ENCODE measurements around the gene WDR59. TPM values are rescaled to one million over a fixed set of nuclear protein-coding genes. Genes with fewer than 3 reads are reported as not detected.
A peak's percentile ranks its signal among the peaks of the same experiment; 100 is the strongest.
"Not testable (repeated sequence)": the region's sequence is repeated elsewhere in the genome, so short reads cannot be mapped to it uniquely, and the experiment has no call there.

The WDR59 gene
- total and polyA plus RNA-seq, 3 donors from 2014 or later, result 47.6 to 73.8 (median 55.0) TPM

DNA sequence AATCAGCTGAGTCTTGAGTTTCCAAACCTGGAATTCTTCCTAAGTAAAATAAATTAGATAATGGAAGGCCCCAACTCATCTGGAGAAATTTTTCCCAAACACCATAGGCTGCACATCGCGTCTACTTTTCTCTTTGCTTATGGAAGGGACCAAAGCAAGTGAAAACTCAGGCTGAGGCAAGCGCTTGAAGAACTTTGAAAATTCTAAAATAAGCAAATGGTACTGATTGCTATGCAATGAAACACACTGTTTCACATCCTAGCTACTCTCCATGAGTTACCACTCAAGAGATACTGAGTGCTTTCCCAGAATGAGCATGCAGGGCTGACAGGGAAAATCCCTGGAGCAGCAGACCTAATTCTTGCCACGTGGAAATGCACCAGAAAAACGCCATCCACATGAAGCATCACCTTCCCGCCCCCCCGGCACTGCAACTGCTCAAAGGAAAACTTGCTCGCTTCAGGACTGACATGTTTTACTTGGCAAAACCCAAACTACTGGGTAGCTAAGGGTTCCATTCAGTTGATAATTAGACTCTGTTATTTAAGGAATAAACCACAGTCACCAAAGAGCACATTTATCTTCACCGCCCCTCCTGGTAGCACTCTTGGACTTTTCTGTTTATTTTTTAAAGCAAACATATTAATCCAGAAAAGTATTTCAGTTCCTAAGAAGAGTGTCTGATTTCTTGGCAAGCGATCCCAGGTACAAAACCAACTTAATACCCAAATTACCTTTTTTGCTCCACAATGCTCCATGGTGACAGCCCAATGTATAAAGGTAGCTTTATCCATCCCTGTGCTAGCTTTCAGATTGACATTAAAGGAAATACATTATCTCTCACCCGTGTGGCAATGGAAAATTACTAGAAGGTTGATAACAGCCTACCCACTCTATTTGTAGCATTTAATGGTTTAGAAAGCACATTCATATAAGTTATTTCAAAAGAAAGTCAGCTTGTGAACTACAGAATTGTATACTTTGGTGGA lies 62.5 kb downstream of the WDR59 start:
- no peaks in the 10 kb centered on the region for H3K9me3 ChIP-seq
- H3K27me3 ChIP-seq, result no peaks in the 10 kb centered on the region
- no peak overlapping the region for H3K4me3 ChIP-seq
- 83 to 90% methylated on average over 11 of the region's 11 CpGs for WGBS, 2 donors
- intact Hi-C loops (cut with DNase I; ENCODE audit: low total_unique reads), result no loop called here
- no peaks in the 10 kb centered on the region for H3K4me1 ChIP-seq
- H3K36me3 ChIP-seq (ENCODE audit: low read depth, missing control alignments), result no peaks in the 10 kb centered on the region
- no peak for TF ChIP-seq POLR2A (IDR thresholded peaks at IDR 0.05)
- TF ChIP-seq, protein P1, sequence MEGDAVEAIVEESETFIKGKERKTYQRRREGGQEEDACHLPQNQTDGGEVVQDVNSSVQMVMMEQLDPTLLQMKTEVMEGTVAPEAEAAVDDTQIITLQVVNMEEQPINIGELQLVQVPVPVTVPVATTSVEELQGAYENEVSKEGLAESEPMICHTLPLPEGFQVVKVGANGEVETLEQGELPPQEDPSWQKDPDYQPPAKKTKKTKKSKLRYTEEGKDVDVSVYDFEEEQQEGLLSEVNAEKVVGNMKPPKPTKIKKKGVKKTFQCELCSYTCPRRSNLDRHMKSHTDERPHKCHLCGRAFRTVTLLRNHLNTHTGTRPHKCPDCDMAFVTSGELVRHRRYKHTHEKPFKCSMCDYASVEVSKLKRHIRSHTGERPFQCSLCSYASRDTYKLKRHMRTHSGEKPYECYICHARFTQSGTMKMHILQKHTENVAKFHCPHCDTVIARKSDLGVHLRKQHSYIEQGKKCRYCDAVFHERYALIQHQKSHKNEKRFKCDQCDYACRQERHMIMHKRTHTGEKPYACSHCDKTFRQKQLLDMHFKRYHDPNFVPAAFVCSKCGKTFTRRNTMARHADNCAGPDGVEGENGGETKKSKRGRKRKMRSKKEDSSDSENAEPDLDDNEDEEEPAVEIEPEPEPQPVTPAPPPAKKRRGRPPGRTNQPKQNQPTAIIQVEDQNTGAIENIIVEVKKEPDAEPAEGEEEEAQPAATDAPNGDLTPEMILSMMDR (IDR thresholded peaks at IDR 0.05), result no peak
- no peak overlapping the region for H3K27ac ChIP-seq
- DNase-seq, result no peak

DNA sequence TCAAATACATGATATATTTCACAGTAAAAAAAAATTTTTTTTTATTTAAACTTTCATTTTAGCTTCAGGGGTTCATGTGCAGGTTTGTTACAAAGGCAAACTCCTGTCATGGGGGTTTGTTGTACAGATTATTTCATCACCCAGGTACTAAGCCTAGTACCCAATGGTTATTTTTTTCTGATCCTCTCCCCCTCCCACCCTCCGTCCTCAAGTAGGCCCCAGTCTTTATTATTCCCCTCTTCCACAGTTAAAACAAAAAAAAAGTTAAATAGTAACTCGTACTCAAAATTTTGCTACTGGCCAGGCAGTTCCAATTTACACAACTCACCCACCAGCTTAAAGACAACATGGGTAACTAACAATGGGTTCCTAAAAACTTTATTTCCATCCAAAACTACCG lies 63.9 kb downstream of the WDR59 start:
- H3K27me3 ChIP-seq, result no peaks in the 10 kb centered on the region
- H3K36me3 ChIP-seq (ENCODE audit: low read depth, missing control alignments), result no peaks in the 10 kb centered on the region
- no peak overlapping the region for H3K4me3 ChIP-seq
- 88 to 91% methylated on average over 3 of the region's 3 CpGs for WGBS, 2 donors
- no peaks in the 10 kb centered on the region for H3K4me1 ChIP-seq
- intact Hi-C loops (cut with DNase I; ENCODE audit: low total_unique reads), result no loop called here
- TF ChIP-seq, protein P1 (IDR thresholded peaks at IDR 0.05), result no peak
- no peak for TF ChIP-seq POLR2A (IDR thresholded peaks at IDR 0.05)
- H3K27ac ChIP-seq, result no peak overlapping the region
- DNase-seq, result no peak
- no peaks in the 10 kb centered on the region for H3K9me3 ChIP-seq

DNA sequence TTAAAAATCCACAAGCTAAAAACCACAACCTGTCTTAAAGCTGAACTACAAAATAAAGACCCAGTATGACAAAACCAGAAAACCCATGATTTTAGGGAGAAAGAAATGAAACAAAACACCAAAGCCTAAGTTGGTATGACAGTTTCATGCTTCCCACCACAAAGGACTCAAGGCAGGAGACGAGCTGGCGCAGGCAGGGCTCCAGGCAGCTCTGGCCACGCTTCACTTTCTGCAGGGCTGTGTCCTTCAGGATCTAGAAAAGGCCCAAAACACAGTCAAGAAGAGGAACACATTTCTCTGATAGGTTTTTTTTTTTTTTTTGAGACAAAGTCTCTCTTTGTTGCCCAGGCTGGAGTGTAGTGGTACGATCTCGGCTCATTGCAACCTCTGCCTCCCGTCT lies 75.3 kb downstream of the WDR59 start:
- 93 to 98% methylated on average over 6 of the region's 6 CpGs for WGBS, 2 donors
- DNase-seq, result peak; percentile 16
- Histone ChIP-seq H3K9me3 (no peaks in the 10 kb centered on the region), H3K4me3 (no peak overlapping the region), H3K36me3 (ENCODE audit: low read depth, missing control alignments) (no peaks in the 10 kb centered on the region), H3K27ac (no peak overlapping the region), H3K4me1 (no peaks in the 10 kb centered on the region), H3K27me3 (no peaks in the 10 kb centered on the region)
- TF ChIP-seq POLR2A (IDR thresholded peaks at IDR 0.05), result no peak
- TF ChIP-seq, protein P1 (IDR thresholded peaks at IDR 0.05), result no peak
- intact Hi-C loops (cut with DNase I; ENCODE audit: low total_unique reads), result no loop called here

DNA sequence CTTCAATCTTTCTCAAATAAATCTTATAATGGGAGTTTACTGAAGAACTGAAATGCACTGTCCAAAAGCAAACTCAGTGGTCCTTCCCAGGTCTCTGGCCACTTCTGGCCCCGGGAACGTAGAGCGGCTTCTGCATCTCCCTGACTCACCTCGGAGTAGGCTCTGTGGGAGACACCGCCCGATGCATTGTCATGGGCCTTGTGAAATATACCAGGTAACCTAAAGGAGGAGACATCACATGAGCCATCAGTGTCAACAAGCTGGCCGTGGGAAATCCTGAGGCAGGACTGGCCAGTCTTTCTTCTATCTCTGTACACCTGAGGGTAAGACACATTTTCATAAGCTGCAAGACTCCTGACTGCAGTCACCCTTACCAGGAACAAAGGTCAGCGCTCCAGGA lies 76.2 kb downstream of the WDR59 start:
- DNase-seq; intact Hi-C loops (cut with DNase I; ENCODE audit: low total_unique reads); H3K36me3 ChIP-seq (ENCODE audit: low read depth, missing control alignments); H3K27me3 ChIP-seq; H3K4me3 ChIP-seq; H3K9me3 ChIP-seq; H3K4me1 ChIP-seq; H3K27ac ChIP-seq: not testable (repeated sequence)
- WGBS, 2 donors, result 89 to 97% methylated on average over 7 to 8 of the region's 8 CpGs

DNA sequence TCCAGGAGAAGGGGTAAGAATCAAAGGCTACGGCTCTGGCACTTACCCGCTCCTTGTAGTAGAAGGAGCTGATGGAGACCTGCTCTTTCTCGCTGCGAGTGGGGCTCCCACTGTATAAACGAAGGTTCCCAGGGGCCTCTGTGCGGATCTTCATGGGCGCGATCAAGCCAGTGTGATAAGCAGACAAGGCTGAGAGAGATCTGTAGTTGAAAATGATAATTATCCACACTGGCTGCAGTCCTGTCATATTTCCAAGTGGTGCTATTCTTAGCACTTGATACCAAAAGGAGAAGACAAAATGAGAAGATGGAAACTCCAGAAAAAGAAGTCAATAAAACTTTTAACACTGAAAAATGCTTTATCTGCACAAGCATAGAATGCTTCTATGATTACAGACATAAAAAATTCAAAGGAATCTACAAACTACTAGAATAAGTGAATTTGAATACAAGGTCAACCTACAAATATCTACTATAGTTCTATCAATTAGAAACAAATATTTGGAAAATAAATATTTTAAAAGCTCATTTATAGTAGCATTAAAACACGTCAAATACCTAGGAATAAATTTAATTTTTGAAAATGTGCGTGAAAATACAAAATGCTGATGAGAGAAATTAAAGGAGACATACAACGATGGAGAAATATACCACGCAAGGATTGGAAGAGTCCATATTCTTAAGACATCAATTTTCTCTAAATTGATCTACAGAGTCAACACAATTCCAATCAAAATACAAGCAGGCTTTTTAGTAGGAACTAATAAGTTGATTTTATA lies 80.8 kb downstream of the WDR59 start:
- Histone ChIP-seq H3K4me1 (no peaks in the 10 kb centered on the region), H3K36me3 (ENCODE audit: low read depth, missing control alignments) (no peaks in the 10 kb centered on the region), H3K4me3 (no peak overlapping the region), H3K9me3 (no peaks in the 10 kb centered on the region), H3K27me3 (no peaks in the 10 kb centered on the region), H3K27ac (no peak overlapping the region)
- no peak for TF ChIP-seq POLR2A (IDR thresholded peaks at IDR 0.05)
- TF ChIP-seq, protein P1 (IDR thresholded peaks at IDR 0.05), result no peak
- intact Hi-C loops (cut with DNase I; ENCODE audit: low total_unique reads), result no loop called here
- 95 to 97% methylated on average over 12 of the region's 12 CpGs for WGBS, 2 donors
- DNase-seq, result no peak
